NCI-H226 (cell line): Measurements from ENCODE around the gene PRKCB.

Source experiments
- DNase-seq: peaks from one replicate; pipeline ENCODE4 v3.0.0-alpha.2; 2015

Gene PRKCB

DNA sequence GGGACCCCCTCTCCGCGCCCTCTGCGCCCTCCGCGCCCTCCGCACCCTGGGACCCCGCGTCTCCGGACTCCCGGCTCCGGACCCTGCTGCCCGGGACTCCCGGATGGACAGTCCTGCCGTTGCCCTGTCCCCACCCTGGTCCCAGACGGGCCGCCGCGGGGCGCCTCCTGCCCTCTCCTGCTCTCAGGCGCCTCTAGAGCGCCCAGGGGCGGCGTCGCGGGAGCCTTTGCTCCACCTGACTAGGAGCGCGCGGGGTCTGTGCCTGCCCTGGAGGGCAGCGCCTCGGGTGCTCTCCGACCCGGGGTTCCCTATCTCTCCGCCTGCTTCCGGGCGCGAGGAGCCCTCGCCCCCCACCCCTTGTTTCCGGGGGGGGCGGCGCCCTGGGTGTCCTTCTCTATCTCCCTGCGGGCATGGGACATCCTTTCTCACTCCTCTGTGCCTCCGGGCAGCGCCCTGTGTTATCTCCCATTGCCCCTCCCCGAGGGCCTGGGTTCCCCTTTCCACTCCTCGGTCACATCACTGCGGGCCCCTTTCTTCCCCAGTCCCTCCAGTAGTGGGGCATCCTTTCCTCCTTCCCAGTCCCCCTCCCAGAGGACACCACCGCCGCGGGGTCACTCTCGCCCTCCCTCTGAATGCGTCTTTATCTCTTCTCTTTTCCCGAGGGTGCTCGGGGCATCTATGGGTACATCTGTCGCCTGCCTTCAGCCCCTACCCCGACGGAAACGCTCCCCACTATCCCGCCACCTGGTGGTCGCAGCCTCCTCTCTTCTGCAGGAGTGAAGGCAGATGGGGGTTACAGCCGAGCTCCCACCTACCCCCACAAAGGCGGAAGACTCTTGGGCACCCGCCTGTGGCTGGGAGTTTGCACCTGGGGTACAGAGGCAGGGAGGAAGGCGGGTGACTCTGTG lies 875 bp downstream of the PRKCB start:
- DNase-seq, result no peak

DNA sequence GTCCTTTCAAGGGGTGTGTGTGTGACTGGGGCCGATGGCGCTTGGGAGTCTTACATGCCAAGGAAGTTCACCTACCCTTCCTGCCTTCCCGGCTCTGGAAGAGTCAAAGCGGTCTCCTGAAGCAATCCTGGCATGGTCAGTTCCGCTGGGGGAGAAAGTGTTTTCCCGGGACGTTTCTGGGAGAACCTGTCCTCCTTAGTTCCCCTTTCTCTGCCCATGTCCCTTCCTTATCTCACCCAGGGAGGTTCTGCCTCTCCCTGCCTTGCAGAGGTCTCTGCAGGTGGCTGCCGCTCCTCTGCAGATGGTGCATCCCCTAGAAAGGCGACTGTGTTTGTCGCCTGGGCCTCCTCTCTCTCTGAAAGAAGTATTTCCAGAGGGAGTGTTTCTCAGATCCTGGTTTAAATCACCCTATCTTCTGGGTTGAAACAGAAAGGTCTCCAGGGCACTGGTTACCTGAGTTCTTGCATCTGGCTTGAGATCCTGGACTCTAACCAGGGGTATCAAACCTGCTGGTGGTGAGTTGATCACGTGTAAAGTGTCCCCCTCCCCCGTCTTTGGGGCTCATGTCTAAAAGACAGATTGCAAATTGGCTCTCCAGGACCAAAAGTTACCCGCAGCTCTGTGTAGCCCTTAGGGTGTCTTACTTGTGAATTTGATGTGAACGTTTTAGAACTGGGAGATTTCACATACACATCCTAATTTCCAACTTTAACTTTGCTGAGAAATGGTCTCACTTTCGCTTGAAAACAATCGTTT lies 1.9 kb downstream of the PRKCB start:
- DNase-seq, result no peak

DNA sequence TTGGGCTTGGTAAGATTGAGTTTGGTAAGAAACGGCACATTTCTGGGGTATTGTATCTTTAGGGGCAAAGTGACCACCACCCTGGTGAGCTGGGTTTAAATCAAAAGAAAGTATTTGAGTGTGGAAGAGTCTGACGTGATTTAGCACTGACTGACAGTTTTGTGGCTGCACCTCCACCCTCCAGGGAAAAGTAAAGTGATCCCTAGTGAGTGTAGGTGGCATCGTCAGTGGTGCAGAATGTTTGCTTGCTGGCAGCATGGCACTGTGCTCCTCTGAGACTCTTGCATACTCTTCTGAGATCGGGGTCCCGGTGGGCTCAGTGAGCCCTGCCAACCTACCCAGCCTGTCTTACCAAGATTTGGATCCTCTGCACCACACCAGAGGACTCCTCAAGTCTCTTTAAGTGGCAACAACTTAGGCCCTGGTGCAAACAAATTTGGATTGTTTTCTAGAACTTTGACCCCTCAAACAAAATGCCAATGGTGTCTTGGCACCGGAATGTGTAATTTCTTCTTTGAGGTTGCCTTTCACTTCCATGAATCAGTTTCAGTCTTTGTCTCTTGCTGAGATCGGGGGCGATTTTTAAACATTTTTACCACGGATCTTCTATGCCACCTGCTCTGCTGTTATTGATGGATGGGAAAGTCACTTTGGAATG lies 2.8 kb downstream of the PRKCB start:
- DNase-seq, result no peak

DNA sequence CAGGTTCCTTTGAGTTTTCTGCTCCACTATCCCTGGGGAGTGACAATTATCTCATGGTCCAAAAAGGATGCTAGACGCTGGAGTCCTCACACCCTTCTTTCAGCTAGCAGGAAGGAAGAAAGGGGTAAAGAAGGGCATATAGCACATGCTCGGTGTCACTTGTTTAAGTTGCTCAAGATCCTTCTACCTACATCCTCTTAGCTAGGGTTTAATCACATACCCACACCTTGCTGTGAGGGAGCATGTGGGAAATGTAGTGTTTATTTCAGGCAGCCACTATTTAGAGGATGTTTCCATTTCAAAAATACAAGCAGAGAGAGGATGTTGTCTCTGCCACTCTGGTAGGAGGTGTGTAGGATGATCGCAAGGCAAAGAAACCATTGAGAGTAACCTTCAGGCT lies 4.5 kb downstream of the PRKCB start:
- no peak for DNase-seq

DNA sequence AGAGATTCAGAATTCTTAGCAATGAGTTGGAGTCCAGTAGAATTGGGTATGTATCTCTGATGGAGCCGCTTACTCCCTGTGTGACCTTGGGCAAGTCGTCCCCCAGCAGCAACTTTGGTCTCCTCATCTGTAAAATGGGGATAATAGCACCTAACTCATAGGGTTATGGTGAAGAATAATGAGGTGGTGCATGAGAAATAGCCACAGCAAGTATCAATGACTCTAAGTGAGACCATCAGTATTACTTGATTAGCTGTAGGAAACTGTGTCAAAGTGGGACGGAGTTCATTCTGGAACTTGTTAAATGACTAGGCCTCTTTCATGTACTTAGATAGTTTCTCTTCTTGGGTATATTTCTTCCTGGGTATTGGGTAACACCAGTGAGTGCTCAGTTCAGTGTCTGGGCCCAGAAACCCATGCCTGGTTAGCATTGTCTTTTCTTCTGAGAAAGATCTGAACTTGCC lies 6.4 kb downstream of the PRKCB start:
- DNase-seq, result no peak

DNA sequence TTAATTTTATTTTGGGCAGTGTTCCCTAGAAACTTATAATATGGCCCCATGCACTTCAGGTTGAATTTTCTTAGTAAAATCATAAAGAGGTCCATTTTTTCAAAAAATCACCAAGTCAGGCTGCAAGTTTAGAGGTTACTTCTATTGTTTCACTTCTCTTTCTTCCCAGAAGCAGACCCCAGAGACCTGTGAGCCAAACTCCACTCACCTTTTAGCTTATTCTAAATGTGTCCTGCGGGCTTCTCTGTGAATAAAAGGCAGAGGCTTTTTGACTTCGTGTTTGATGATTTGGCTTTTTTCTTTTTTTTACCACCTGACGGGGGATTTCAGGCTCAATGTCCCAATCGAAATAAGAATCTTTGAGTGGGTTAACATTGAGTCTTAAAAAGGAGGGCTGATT lies 7.4 kb downstream of the PRKCB start:
- DNase-seq, result no peak

DNA sequence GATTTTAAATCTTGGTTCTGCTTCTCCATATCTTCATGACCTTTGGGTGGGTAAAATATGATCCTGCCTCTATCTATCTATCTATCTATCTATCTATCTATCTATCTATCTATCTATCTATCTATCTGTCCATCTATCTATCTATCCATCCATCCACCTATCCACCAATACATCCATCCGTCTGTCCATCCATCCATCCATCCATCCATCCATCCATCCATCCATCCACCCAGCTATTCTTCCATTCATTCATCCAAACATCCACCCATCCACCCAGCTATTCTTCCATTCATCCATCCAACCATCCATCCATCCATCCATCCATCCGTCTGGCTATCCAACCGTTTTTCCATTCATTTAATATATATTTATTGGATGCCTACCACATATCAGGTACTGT lies 11.5 kb downstream of the PRKCB start:
- no peak for DNase-seq

DNA sequence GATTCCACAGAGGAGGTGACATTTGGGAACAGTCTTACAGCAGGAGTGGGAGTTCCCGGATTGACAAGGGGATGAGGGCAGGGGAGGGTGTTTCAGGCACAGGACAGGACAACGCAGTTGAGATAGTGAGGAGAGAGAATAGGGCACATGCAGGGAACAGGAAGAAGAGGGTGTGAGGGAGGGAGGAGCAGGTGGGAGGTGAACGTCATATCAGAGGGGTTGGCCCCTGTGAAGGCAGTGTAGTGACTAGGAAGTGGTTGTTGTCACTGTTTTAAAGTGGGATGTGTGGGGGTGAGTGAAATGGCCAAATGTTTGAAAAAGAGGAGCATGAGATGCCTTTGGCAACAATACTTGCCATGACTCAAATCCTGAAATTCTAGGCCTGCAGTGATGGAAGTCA lies 12.2 kb downstream of the PRKCB start:
- no peak for DNase-seq

DNA sequence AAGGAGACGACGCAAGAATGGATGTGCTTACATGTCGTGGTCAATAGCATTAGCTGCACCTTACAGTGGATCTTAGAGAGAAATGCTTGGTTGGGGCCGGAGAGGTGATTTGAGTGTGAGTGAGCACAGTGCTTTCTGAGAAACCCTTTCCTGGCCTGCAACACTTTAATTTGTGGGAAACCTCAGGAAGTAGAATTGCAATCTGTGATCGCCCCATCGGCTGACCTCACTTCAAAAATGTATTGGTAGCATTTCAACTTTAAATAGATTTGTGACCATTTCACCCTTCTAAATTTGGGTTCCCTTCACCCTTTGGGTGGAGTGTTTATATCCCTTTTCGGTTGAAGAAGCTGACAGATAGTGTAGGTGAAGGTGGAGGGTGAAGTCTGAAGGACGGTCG lies 13.2 kb downstream of the PRKCB start:
- no peak for DNase-seq

DNA sequence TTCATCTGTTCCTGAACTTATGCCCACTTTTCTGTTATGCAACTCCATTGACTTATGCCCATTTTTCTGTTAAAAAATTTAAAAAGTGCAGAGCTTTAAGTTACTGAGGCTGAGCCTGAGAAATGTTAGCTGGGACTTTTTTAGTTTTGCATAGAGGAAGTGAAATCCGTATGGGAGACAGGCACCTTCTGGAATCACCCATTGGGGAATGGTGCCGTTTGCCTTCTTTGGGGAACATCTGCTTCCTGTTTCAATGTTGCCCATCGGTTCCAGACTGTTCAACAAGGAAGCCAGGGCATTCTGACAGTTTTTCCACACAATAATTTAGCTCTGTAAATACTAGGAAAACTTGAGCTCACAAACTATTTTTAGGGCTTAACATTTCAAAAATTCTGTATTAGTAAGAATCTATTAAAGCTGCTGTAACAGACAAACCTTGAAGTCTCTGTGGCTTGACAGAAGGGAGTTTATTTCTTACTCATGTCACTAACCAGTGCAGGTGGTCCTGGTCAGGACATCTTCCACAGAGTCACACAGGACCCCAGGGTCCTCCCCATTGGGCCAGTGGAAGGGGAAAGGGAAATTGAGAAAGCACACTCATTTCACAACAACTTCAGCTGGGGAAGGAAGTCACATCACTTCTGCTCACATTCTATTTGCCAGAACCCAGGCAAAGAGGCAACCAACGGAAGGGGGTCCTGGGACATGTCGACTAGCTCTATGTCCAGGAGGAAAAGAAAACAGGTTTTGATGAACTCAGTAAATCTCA lies 17.2 kb downstream of the PRKCB start:
- DNase-seq, result no peak

DNA sequence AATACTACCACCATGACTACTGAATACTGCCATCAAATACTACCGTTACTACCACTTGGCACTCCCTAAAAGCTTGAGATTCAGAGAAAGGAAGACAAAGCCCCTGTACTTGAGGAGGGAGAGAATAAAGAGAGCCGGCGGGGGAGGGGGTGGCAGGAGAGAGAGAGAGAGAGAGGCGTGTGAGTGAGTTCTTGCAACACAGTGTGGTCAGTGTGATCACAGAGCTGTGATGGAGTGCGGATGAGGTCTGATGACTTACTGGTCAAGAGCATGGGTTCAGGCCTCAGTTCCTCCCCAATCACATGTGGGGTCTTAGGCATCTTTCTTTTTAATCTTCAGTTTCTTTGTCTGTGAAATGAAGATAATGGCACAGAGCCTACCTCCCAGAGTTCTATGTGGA lies 19.2 kb downstream of the PRKCB start:
- DNase-seq, result no peak

DNA sequence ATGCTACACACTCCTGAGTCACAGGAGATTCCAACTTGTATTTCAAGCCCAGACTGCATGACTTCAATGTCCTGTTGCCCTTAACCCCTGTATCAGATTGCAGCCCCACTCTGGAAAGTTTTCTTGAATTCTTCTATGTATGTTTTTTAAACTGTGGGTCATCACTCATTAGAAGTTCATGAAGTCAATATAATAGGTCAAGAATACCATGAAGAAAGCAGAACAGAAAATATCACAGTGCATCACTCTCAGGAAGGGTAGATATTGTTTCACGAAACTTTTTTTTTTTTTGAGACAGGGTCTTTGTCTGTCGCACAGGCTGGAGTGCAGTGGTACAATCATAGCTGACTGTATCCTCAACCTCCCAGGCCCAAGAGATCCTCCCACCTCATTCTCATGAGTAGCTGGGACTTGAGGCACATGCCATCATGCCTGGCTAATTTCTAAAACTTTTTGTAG lies 20.5 kb downstream of the PRKCB start:
- no peak for DNase-seq

DNA sequence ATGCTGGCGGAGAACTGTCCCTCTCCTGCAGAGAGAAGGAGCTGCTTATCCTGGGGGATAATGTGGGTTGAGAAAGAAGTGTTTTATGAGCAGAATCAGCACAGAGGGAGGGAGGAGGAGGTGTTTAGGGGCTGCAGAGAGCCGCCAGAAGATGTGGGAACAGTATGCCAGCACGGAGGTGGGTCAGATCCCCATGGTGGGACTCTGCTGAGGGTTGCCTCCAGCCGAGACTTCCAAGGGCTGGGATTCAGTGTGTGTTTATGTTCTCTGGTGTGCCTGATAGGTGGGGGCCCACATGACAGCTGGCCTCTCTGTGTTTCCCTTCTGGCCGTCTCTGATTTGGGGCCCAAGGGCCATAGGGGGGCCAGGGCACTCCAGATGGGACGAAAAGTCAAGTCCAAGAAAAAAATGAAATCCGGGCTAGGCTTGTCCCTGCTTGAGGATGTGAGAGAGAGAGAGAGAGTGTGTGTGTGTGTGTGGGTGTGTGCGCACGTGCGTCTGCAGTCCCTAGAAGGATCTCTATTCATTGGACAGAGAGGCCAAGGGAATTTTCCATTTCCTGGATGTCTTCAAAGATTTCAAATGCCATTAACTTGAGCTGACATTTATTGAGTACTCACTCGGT lies 21.6 kb downstream of the PRKCB start:
- no peak for DNase-seq

DNA sequence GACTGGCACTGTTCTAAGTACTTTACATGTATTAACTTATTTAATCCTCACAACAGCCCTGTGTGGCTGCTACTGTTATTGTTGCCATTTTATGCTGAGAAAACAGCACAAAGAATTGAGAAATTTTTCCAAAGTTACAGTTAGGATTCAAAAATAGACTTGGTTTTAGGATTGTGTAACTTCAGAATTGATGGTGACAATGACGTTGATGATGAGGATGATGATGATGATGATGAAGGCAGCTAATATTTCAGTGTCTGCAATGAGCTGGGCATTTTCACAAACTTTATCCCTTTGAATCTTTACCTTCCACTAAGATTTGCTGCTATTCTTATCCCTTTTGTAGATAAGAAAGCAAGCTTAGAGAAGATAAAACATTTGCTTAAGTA lies 22.1 kb downstream of the PRKCB start:
- no peak for DNase-seq

DNA sequence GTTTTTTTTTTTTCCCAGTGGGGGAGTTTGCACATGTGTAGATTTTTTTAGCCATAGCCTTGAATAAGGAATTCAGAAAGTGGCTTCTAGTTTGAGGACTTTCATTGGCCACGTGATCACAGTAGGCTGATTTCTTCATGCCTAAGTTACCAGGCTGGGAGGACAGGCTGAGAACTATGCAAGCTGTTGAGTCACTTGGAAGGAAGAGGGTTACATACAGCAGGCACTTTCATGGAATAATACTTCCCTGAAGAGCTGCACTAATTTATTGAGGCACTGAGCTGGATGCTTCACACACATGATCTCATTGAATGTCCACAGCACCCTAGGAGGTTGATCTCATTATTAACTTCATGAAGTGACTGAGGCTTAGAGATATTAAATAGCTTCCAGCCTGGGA lies 22.8 kb downstream of the PRKCB start:
- no peak for DNase-seq

DNA sequence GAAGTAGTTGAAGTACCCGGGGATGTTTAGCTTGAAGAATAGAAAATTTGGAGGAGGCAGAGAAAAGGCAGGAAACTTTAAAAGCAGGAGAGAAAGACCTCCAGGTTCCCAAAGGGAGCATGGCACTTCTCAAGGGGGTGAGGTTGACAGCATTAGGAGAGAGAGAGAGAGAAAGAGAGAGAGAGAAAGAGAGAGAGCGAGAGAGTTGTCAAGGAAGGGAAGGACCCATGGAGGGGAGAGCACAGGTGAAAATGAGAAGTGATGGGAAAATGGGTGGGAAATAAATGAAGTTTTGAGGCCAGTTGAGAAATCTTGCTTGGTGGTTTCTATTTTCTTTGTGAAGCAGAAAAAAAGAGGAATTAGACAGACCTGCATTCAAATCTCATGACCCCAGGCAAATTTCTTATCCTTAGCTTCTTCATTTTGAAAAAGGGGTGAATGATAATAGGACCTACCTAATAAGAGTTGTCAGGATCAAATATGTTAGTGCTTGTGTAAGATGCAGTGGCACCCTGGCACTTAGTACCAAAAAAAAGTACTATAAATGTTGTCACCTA lies 24.0 kb downstream of the PRKCB start:
- no peak for DNase-seq

DNA sequence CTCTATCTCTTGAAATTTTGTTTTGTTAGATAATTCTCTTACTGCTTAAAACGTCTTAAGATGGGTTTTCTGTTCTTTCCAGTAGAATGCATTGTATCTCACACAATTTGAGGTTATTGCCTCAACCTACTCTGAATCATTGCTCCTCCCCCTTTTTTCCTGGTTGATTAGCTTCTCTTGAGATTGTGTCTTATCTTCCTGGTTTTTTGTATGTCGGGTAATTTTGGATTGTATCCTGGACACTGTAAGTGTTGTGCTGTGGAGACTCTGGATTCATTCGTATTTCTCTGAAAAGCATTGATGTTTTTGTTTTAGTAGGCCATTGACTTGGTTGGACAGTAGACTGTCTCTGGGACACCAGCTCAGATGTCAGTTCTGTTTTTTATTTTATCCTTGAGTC lies 26.1 kb downstream of the PRKCB start:
- no peak for DNase-seq

DNA sequence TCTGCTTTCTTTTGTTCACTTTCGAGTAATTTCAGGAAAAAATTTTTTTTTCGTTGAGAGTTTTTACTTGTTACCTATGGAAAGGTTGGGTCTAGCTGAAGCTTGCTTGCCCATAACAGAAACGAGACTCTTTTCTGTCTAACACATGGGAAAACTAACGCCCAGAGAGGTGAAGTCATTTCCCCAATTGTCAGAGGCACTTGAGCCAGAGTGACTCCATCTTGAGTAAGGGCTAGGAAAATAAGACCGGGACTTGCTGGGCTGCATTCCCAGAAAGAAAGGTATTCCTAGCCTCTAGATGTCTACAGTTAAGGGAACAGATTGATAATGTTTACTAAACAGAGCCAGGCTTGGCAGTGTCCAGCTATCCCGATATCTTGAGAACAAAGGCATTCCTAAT lies 26.8 kb downstream of the PRKCB start:
- no peak for DNase-seq

DNA sequence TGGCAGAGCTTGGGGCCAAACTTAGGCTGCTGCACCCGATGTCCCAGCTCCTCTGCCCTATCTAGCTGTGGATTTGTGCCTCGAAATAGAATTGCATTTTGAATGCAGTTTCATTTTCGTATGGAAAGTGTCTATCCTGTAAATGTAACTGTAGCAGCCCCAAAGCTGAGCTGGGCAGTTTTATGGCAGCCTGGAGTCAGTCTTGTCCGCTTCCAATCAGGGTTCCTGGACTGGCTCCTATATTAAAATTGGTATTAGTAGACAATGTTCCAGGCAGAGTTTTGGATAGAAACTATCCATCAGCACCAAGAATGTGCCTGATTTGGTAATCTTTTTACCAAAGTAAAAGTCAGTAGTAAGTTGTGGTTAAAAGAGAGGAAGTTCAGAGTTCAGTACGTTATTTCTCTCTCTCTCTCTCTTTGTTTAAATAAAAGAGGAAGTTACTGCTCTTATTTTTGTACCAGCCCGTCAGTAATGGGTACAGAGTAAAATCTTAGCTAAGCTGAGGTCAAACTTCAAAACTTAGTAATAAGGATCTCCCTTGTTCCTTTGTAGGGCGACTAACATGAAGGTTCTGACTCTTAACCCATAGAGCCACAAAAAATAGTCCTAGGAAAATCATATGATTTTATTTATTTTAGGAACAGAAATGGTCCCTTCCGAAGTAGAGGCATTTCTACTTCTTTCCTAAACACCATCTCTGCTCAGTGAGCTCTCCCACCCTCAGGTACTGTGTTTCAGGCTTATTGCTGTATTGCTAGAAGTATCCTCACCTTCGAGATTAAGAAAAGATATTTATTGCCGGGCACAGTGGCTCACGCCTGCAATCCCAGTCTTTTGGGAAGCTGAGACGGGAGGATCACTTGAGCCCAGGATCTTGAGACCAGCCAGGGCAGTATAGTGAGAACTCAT lies 28.0 kb downstream of the PRKCB start:
- DNase-seq, result no peak

DNA sequence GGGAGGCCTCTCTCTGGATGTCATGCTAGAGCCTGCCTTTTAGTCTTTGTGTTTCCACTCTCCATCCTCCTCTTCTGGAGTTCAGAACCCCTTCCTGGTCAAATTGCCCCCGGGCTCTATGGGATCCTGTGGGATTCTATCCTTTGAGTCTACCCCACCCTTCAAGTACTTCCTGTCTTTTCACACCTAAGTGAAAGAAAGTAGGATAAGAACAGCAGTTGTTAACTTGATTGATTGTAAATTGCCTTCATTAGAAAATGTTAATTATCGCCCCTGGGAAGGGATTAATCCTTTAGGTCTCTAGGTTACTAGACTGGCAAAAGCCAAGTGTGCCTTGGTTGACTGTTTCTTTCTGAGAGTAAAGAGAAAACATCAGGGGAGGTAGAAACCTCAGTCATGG lies 30.1 kb downstream of the PRKCB start:
- DNase-seq, result no peak

DNA sequence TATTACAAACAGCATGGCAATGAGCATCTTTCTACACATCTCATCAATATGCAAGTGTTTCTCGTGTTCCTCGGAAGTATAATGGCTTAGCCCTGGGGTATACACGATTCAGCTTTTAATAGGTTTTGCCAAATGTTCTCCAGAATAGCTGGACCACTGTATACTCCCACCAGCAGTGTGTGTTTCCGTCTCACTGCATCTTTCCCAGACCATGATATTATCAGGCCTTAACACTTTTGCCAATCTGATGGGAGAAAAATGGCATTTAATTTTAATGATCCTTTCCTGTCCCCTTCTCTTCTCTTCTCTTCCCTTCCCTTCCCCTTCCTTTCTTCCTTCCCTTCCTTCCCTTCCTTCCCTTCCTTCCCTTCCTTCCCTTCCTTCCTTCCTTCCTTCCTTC lies 30.8 kb downstream of the PRKCB start:
- DNase-seq, result no peak
